HG03457 (cell line): ENCODE data around the gene MPPED1.

ENCODE experiments used
- ATAC-seq: cut with Tn5 transposase; IDR thresholded peaks from one replicate; pipeline ENCODE4 v1.9.1; 2021; ENCODE audit warnings: moderate number of reproducible peaks; ENCODE audit not compliant: unreplicated experiment

Gene MPPED1

GRCh38 chr22:43409800-43410199, 2.0 kb upstream of the MPPED1 start:
- no peak for ATAC-seq

- ATAC-seq = no peak
Measured at GRCh38 chr22:43411040-43411868, 560 bp upstream of the MPPED1 start.

- no peak for ATAC-seq
Measured at GRCh38 chr22:43412808-43413795, 1.3 kb downstream of the MPPED1 start.

GRCh38 chr22:43413826-43414225, 2.0 kb downstream of the MPPED1 start:
- ATAC-seq = no peak

- no peak for ATAC-seq
Measured at GRCh38 chr22:43415681-43416080, 3.9 kb downstream of the MPPED1 start.

- ATAC-seq = no peak
Measured at GRCh38 chr22:43417555-43417954, 5.7 kb downstream of the MPPED1 start.

GRCh38 chr22:43418079-43418825, 6.4 kb downstream of the MPPED1 start:
- ATAC-seq = no peak

- no peak for ATAC-seq
Measured at GRCh38 chr22:43419371-43420080, 7.7 kb downstream of the MPPED1 start.

- ATAC-seq = no peak
Measured at GRCh38 chr22:43421046-43421665, 9.3 kb downstream of the MPPED1 start.

GRCh38 chr22:43421914-43422615, 10.3 kb downstream of the MPPED1 start:
- no peak for ATAC-seq

- no peak for ATAC-seq
Measured at GRCh38 chr22:43423046-43423445, 11.2 kb downstream of the MPPED1 start.

GRCh38 chr22:43424201-43424600, 12.4 kb downstream of the MPPED1 start:
- no peak for ATAC-seq

- no peak for ATAC-seq
Measured at GRCh38 chr22:43424666-43425630, 13.1 kb downstream of the MPPED1 start.

GRCh38 chr22:43425976-43426785, 14.4 kb downstream of the MPPED1 start:
- no peak for ATAC-seq

GRCh38 chr22:43426816-43427215, 15.0 kb downstream of the MPPED1 start:
- no peak for ATAC-seq

GRCh38 chr22:43427296-43428004, 15.6 kb downstream of the MPPED1 start:
- ATAC-seq = no peak

GRCh38 chr22:43428005-43428485, 16.2 kb downstream of the MPPED1 start:
- ATAC-seq = no peak
